Endometrial microvascular endothelial cells (primary cell): ENCODE results near the gene SCUBE2. TPM values are rescaled to one million over a fixed set of nuclear protein-coding genes. Genes with fewer than 3 reads are reported as not detected.
"Not testable (repeated sequence)": the region's sequence is repeated elsewhere in the genome, so short reads cannot be mapped to it uniquely, and the experiment has no call there.

Experiments
- in situ Hi-C: cut with HindIII; loops from 2 replicates; pipeline ENCODE4 v1.10.0; 2017; ENCODE audit warnings: low sequenced_read_pairs, low pct_unique_long_range_greater_than_20kb; ENCODE audit errors: inconsistent ontology term
- total RNA-seq: library from RNA; depleted of rRNA; stranded (reverse); fragments of >200 nt; gene quantifications from one replicate; pipeline ENCODE4 v1.2.3, GENCODE V29; 2015; ENCODE audit errors: inconsistent ontology term

SCUBE2 gene
- total RNA-seq, 1 donor from 2014 or later = not detected

GRCh38 chr11:8997451-8997850, 93.9 kb downstream of the SCUBE2 start:
- in situ Hi-C loops = no loop called here

GRCh38 chr11:8989453-8989852, 101.9 kb downstream of the SCUBE2 start:
- in situ Hi-C loops = no loop called here

GRCh38 chr11:8988329-8989234, 102.8 kb downstream of the SCUBE2 start:
- in situ Hi-C loops = no loop called here

GRCh38 chr11:8987446-8987845, 104.0 kb downstream of the SCUBE2 start:
- in situ Hi-C loops = no loop called here

GRCh38 chr11:8986772-8987171, 104.6 kb downstream of the SCUBE2 start:
- in situ Hi-C loops = not testable (repeated sequence)

GRCh38 chr11:8985462-8985861, 105.9 kb downstream of the SCUBE2 start:
- in situ Hi-C loops = no loop called here

- in situ Hi-C loops = no loop called here
These were observed 107.8 kb downstream of the SCUBE2 start for GRCh38 chr11:8983552-8983951.

- in situ Hi-C loops = no loop called here
These were observed 110.9 kb downstream of the SCUBE2 start for GRCh38 chr11:8980485-8980884.

GRCh38 chr11:8979365-8979764, 112.0 kb downstream of the SCUBE2 start:
- in situ Hi-C loops = not testable (repeated sequence)

- in situ Hi-C loops = no loop called here
These were observed 118.3 kb downstream of the SCUBE2 start for GRCh38 chr11:8973121-8973520.

- in situ Hi-C loops = no loop called here
These were observed 119.5 kb downstream of the SCUBE2 start for GRCh38 chr11:8971924-8972316.

GRCh38 chr11:8971196-8971923, 120.0 kb downstream of the SCUBE2 start:
- in situ Hi-C loops = no loop called here

Other genes starting within 250 kb of the SCUBE2 start
- 28.6 TPM for gene AKIP1, start 180.4 kb downstream of the SCUBE2 start, total RNA-seq
- gene C11orf16, start 158.7 kb downstream of the SCUBE2 start, total RNA-seq = not detected
- not detected for gene ASCL3, start 148.6 kb downstream of the SCUBE2 start, total RNA-seq
- gene TMEM9B, start 127.2 kb downstream of the SCUBE2 start, total RNA-seq = 33.6 TPM
- gene NRIP3, start 87.6 kb downstream of the SCUBE2 start, total RNA-seq = 26.9 TPM
- 86.0 TPM for gene DENND5A, start 173.8 kb upstream of the SCUBE2 start, total RNA-seq
- gene TMEM41B, start 223.0 kb upstream of the SCUBE2 start, total RNA-seq = 24.4 TPM